H9 (cell line): ENCODE results near the gene SSUH2. TPM values are rescaled to one million over a fixed set of nuclear protein-coding genes. Genes with fewer than 3 reads are reported as not detected.

Experiments
- DNase-seq: peaks from one replicate; pipeline ENCODE4 v3.0.0-alpha.2; 2017
- H2AFZ ChIP-seq: one replicate; pipeline ENCODE4 v1.6.1; 2013; ENCODE audit warnings: mild to moderate bottlenecking, low read length, control low read depth, moderate library complexity
- H2AK5ac ChIP-seq: 2 replicates; pipeline ENCODE4 v1.6.1; 2013; ENCODE audit warnings: low read length, control low read depth, mixed read lengths; ENCODE audit not compliant: insufficient read length
- H2BK120ac ChIP-seq: one replicate; pipeline ENCODE4 v1.6.1; 2013; ENCODE audit warnings: low read depth, mild to moderate bottlenecking, low read length, control low read depth, inconsistent platforms; ENCODE audit not compliant: poor library complexity, severe bottlenecking
- H2BK12ac ChIP-seq: 2 replicates; pipeline ENCODE4 v1.6.1; 2013; ENCODE audit warnings: low read length, control low read depth, mixed read lengths, low read depth; ENCODE audit not compliant: insufficient read length
- H2BK15ac ChIP-seq: 2 replicates; pipeline ENCODE4 v1.6.1; 2013; ENCODE audit warnings: low read depth, low read length, control low read depth
- H2BK20ac ChIP-seq: one replicate; pipeline ENCODE4 v1.6.1; 2013; ENCODE audit warnings: low read depth, mild to moderate bottlenecking, low read length, control low read depth, inconsistent platforms; ENCODE audit not compliant: poor library complexity, severe bottlenecking
- H2BK5ac ChIP-seq: 2 replicates; pipeline ENCODE4 v1.6.1; 2013; ENCODE audit warnings: low read length, control low read depth, mixed read lengths; ENCODE audit not compliant: insufficient read length
- H3K14ac ChIP-seq: 2 replicates; pipeline ENCODE4 v1.6.1; 2013; ENCODE audit warnings: low read length, control low read depth; ENCODE audit not compliant: insufficient read depth
- H3K18ac ChIP-seq: 2 replicates; pipeline ENCODE4 v1.6.1; 2013; ENCODE audit warnings: low read depth, mild to moderate bottlenecking, mixed read lengths, low read length, control low read depth; ENCODE audit not compliant: insufficient read length
- H3K23ac ChIP-seq: 2 replicates; pipeline ENCODE4 v1.6.1; 2013; ENCODE audit warnings: low read length, control low read depth, mixed read lengths, low read depth; ENCODE audit not compliant: insufficient read length
- H3K23me2 ChIP-seq: 2 replicates; pipeline ENCODE4 v1.6.1; 2013; ENCODE audit warnings: low read depth, mild to moderate bottlenecking, mixed read lengths, low read length, control low read depth; ENCODE audit not compliant: insufficient read length, poor library complexity, severe bottlenecking
- H3K27ac ChIP-seq: 2 replicates; pipeline ENCODE4 v1.5.1; 2013; ENCODE audit warnings: low read length, control low read depth, mixed read lengths, low read depth; ENCODE audit not compliant: insufficient read length
- H3K27me3 ChIP-seq: 2 replicates; pipeline ENCODE4 v1.6.1; 2013; ENCODE audit warnings: low read length, control low read depth, inconsistent platforms; ENCODE audit not compliant: insufficient read depth
- H3K4ac ChIP-seq: 2 replicates; pipeline ENCODE4 v1.6.1; 2013; ENCODE audit warnings: low read depth, mild to moderate bottlenecking, control low read depth, inconsistent platforms, low read length, moderate library complexity
- H3K4me1 ChIP-seq: 2 replicates; pipeline ENCODE4 v1.6.1; 2013; ENCODE audit warnings: low read length, control low read depth, inconsistent platforms; ENCODE audit not compliant: insufficient read depth
- H3K4me2 ChIP-seq: 2 replicates; pipeline ENCODE4 v1.6.1; 2013; ENCODE audit warnings: low read length, control low read depth, mixed read lengths; ENCODE audit not compliant: insufficient read length, insufficient read depth
- H3K56ac ChIP-seq: 2 replicates; pipeline ENCODE4 v1.6.1; 2013; ENCODE audit warnings: low read depth, mild to moderate bottlenecking, mixed read lengths, low read length, control low read depth; ENCODE audit not compliant: insufficient read length
- H3K79me1 ChIP-seq: 2 replicates; pipeline ENCODE4 v1.6.1; 2013; ENCODE audit warnings: low read depth, mild to moderate bottlenecking, moderate library complexity, low read length, control low read depth, inconsistent platforms; ENCODE audit not compliant: insufficient read depth, poor library complexity, severe bottlenecking
- H3K79me2 ChIP-seq: 2 replicates; pipeline ENCODE4 v1.6.1; 2013; ENCODE audit warnings: low read length, control low read depth, inconsistent platforms; ENCODE audit not compliant: insufficient read depth
- H3K9ac ChIP-seq: 2 replicates; pipeline ENCODE4 v1.6.1; 2013; ENCODE audit warnings: low read length, control low read depth, mixed read lengths; ENCODE audit not compliant: insufficient read length; ENCODE audit errors: extremely low read depth
- H3K9me3 ChIP-seq: one replicate; pipeline ENCODE4 v1.6.1; 2013; ENCODE audit warnings: low read depth, low read length, inconsistent platforms; ENCODE audit not compliant: control insufficient read depth
- H3T11ph ChIP-seq: one replicate; pipeline ENCODE4 v1.6.1; 2013; ENCODE audit warnings: mild to moderate bottlenecking, low read length, control low read depth, inconsistent platforms
- H4K20me1 ChIP-seq: one replicate; pipeline ENCODE4 v1.6.1; 2013; ENCODE audit not compliant: control insufficient read depth, insufficient read length, insufficient read depth
- H4K5ac ChIP-seq: 2 replicates; pipeline ENCODE4 v1.6.1; 2013; ENCODE audit warnings: low read depth, mild to moderate bottlenecking, mixed read lengths, low read length, control low read depth; ENCODE audit not compliant: insufficient read length
- H4K8ac ChIP-seq: replicated peaks from 2 replicates; pipeline ENCODE4 v1.6.1; 2013; ENCODE audit warnings: low read length, control low read depth, mixed read lengths, low read depth; ENCODE audit not compliant: insufficient read length
- H4K91ac ChIP-seq: 2 replicates; pipeline ENCODE4 v1.6.1; 2013; ENCODE audit warnings: low read depth, mild to moderate bottlenecking, moderate library complexity, mixed read lengths, low read length, control low read depth; ENCODE audit not compliant: insufficient read length
- H3K27ac Mint-ChIP-seq, 3 experiments: 2 replicates in 2 of 3; 3 replicates in 1 of 3; pipeline ENCODE4 v1.8.0; 2020 to 2021; ENCODE audit warnings: mixed read lengths in 3 of 3, mild to moderate bottlenecking in 1 of 3, moderate library complexity in 1 of 3
- H3K27me3 Mint-ChIP-seq: 2 replicates; pipeline ENCODE4 v1.8.0; 2021; ENCODE audit warnings: low read depth, mild to moderate bottlenecking, moderate library complexity, mixed read lengths
- H3K36me3 Mint-ChIP-seq, 3 experiments: 2 replicates in 2 of 3; 3 replicates in 1 of 3; pipeline ENCODE4 v1.8.0; 2020 to 2021; ENCODE audit warnings: low read depth in 3 of 3, mixed read lengths in 3 of 3; ENCODE audit not compliant: insufficient read depth in 1 of 3
- H3K4me1 Mint-ChIP-seq, 2 experiments: 2 replicates each; pipeline ENCODE4 v1.8.0; 2020; ENCODE audit warnings: mixed read lengths in 2 of 2
- H3K4me3 Mint-ChIP-seq, 2 experiments: 2 replicates in 1 of 2; 3 replicates in 1 of 2; pipeline ENCODE4 v1.8.0; 2020 to 2021; ENCODE audit warnings: mild to moderate bottlenecking in 2 of 2, mixed read lengths in 2 of 2, moderate library complexity in 1 of 2
- H3K9me3 Mint-ChIP-seq, 2 experiments: 2 replicates in 1 of 2; 3 replicates in 1 of 2; pipeline ENCODE4 v1.8.0; 2020; ENCODE audit warnings: mild to moderate bottlenecking in 2 of 2, mixed read lengths in 2 of 2, moderate library complexity in 1 of 2
- WGBS: extraction: QIAGEN DNeasy Blood & Tissue Kit; methylation state at CpG from one replicate; pipeline ENCODE4 v1.1.7; 2013; ENCODE audit warnings: missing lambda C conversion rate, low lambda C conversion rate, mixed read lengths; ENCODE audit not compliant: insufficient read length; ENCODE audit errors: extremely low coverage; 5-methylcytosine and 5-hydroxymethylcytosine counted together
- total RNA-seq: library from RNA; stranded (reverse); gene quantifications from 2 replicates; pipeline ENCODE4 v1.2.1, GENCODE V29; 2021
- TF ChIP-seq, protein P1 (sequence below): fragments of 200-600 bp; sonication (generic); conservative IDR thresholded peaks from 3 replicates; pipeline ENCODE4 v1.8.0; 2021; ENCODE audit warnings: antibody characterized with exemption, mild to moderate bottlenecking

SSUH2 gene
- total RNA-seq, 1 experiment from 2014 or later: 0.61 TPM

DNA sequence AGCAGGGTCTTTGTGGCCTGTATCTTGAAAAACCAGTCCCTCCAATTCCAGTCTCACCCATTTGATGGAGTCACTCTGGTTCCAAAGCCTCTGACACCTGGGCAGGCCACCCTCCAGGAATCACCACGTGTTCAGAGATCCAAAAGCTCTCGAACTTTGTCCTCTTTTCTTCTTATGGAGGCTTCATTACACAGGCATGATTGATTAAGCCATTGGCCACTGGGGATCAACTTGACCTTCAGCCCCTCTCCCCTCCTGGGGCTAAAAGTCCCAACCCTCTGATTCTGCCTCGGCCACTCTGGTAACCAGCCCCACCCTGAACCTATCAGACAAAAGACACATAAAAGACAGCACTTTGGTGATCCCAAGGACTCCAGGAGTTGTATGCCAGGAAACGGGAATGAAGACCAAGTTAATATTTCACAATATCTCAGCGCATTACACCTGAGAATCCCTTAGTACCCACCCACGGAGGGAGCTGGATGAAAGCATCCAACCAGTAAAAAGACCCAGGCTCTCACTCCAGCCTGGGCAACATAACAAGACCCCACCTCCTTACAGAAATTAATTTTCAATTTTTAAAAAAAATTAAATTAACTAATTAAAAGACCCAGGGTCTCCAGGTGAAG lies 23.0 kb upstream of the SSUH2 start:
- Histone ChIP-seq H4K5ac (no peak overlapping the region), H3K27me3 (no peaks in the 10 kb centered on the region), H2AFZ (no peak overlapping the region), H3K18ac (no peak overlapping the region), H2BK120ac (no peak overlapping the region), H4K8ac (no peak overlapping the region), H3K79me1 (no peaks in the 10 kb centered on the region), H3T11ph (no peak overlapping the region), H3K14ac (no peak overlapping the region), H2BK15ac (no peak overlapping the region), H3K4ac (no peak overlapping the region), H3K56ac (no peak overlapping the region), H3K23me2 (no peaks in the 10 kb centered on the region), H3K4me1 (no peaks in the 10 kb centered on the region), H2BK20ac (no peak overlapping the region), H3K9ac (no peak overlapping the region), H3K27ac (no peak overlapping the region), H2BK5ac (no peak overlapping the region), H3K23ac (no peak overlapping the region), H4K91ac (no peak overlapping the region), H2AK5ac (no peak overlapping the region), H3K9me3 (no peaks in the 10 kb centered on the region), H2BK12ac (no peak overlapping the region), H3K4me2 (no peak overlapping the region), H3K79me2 (no peaks in the 10 kb centered on the region), H4K20me1 (no peaks in the 10 kb centered on the region)
- Mint-ChIP-seq H3K4me3 (no peak overlapping the region), H3K27ac (no peak overlapping the region; a peak in 1 of 7 replicates), H3K36me3 (no peaks in the 10 kb centered on the region), H3K4me1 (peaks cover 0 to 7% of the 10 kb centered on the region in 2 experiments; a peak in 2 of 4 replicates), H3K27me3 (peaks cover 66% of the 10 kb centered on the region), H3K9me3 (no peaks in the 10 kb centered on the region)
- TF ChIP-seq, protein P1, sequence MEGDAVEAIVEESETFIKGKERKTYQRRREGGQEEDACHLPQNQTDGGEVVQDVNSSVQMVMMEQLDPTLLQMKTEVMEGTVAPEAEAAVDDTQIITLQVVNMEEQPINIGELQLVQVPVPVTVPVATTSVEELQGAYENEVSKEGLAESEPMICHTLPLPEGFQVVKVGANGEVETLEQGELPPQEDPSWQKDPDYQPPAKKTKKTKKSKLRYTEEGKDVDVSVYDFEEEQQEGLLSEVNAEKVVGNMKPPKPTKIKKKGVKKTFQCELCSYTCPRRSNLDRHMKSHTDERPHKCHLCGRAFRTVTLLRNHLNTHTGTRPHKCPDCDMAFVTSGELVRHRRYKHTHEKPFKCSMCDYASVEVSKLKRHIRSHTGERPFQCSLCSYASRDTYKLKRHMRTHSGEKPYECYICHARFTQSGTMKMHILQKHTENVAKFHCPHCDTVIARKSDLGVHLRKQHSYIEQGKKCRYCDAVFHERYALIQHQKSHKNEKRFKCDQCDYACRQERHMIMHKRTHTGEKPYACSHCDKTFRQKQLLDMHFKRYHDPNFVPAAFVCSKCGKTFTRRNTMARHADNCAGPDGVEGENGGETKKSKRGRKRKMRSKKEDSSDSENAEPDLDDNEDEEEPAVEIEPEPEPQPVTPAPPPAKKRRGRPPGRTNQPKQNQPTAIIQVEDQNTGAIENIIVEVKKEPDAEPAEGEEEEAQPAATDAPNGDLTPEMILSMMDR: no peak
- no peak for DNase-seq
- WGBS: no CpG with 5 or more reads among the region's 6 CpGs
